Pulmonary artery endothelial cell (primary cell): ENCODE measurements around the gene GABRA6. TPM values are rescaled to one million over a fixed set of nuclear protein-coding genes. Genes with fewer than 3 reads are reported as not detected.
"Not testable (repeated sequence)": the region's sequence is repeated elsewhere in the genome, so short reads cannot be mapped to it uniquely, and the experiment has no call there.

Experiments
- DNase-seq: peaks from one replicate; pipeline ENCODE4 v3.0.0-alpha.2; 2011; ENCODE audit warnings: low read depth, low spot score
- total RNA-seq: library from RNA; depleted of rRNA; stranded (reverse); fragments of >200 nt; gene quantifications from 2 replicates; pipeline ENCODE4 v1.2.3, GENCODE V29; 2014

The GABRA6 gene
- not detected in 2 replicates for total RNA-seq

DNA sequence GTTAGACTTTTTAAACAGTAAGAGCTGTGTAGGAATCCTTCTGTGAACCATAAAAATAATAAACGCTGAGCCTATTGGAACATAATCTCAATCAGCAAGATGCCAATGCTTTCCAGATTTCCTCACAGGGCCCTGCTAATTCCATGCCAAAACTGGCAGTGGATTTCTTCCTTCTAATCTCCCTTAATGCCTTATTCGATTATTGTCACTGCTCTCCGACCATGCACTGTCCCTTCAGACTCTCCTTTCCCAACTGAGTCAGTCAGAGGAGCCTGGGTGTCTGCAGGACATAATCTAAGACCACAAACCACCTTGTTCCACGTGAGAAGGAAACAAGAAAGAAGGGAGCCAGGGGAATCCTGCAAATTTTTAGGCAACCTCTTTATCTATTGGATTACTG is at the start of gene GABRA6:
Gene GABRA6 (plus strand): TSS at position 261 of the 400 bp plus-strand sequence. CDS start 269 bp downstream, outside the sequence.
- DNase-seq = no peak

DNA sequence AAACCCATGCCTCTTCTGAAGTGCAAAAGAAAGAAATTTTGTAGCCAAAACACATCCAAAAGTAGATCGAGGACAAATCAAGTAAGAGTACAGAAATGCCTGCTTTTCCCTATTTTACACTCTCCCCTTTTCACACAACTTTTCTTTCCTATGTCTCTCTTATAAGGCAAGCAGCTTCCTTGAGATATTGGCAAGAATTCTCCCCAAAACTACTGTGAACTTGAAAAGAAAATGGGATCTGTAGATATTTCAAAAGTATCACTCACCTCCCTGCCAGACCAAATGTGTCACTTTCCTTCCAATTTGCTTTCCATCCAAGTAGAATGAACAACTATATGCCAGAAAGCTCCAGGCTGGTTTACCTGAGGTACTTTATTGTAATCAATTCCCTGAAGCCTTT is 47.9 kb upstream of the GABRA6 start:
- DNase-seq = no peak

DNA sequence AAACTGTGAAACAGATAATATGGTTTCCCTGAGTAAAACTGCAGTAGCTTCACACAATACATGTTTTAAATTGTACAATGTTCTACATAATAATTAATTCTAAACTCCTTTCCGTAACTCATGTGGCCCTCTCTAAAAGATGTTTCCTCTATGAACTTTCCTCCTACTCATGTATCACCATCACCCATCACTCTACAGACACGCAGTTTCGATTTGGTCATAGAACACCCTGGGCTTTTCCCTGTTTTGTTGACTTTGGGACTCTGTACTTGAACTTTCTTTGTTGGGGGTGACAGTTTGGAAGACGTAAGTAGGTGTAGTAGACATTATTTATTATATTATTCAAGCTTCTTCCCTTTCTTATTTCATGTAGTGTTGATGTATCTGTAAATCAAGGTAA is 44.1 kb upstream of the GABRA6 start:
- no peak for DNase-seq

DNA sequence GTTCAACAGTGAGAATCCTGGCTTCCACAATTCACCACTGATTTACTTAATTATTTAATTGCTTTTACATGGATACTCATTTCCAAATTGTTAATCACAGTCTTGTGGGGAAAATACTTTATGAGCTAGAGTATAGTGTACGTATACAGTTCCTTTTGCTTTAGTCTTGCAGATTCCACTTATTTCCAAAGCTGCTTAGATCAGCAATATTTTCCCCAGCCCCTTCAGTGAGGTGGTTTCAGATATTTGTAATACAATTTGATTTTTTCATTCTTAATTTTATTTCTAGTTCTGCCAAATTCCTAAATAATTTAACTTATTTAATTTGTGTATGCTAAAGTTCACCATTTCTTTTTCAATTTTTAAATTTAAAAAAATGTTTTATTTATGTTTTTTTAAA is 40.3 kb upstream of the GABRA6 start:
- no peak for DNase-seq

DNA sequence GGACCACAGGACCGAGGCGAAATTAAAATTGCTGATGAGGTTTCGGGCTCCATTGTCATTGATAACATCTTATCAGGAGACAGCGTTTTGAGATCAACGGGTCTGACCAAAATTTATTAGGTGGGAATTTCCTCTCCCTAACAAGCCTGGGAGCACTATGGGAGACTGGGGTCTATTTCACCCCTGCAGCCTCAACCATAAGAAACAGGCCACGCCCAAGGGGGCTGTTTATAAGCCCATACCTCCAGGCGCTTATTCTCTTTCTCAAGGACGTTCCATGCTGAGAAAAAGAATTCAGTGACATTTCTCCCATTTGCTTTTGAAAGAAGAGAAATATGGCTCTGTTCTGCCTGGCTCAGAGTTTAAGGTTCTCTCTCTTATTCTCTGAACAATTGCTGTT is 33.6 kb upstream of the GABRA6 start:
- DNase-seq = not testable (repeated sequence)

DNA sequence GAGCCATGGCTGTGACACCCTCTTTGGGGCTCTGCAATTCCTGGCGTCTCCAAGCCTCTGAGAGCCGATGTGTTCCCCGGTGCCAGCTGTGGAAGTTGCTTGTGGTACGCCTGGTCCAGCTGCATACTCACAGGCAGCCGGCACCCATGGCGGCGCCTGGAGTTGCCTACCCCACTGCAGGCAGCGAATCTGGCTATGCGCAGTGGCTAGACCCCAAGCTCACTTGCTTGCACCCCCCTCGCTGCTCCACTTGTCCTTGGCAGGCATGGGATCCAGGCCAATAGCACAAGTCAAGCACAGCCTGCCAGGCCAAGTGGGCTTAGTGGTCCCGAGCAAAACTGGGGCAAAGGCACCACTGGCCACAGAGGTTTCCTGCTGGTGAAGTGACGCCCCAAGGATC is 24.7 kb upstream of the GABRA6 start:
- DNase-seq = no peak

DNA sequence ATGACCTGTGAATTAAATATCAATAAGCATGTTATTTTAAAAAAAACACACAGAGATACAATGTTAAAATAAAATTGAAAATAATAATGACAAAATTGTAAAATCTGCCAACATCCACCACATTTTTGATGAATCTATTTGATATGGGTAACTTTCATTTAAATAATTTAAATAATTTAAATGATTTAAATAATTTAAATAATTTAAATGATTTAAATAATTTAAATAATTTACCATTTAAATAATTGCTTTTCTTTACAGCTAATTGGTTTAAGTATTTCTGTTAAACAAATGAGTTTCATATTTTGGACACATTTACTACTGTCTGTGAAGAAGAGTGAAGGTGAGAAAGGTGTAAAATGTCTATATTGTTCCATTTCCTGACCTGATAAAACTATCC is 22.1 kb upstream of the GABRA6 start:
- no peak for DNase-seq

DNA sequence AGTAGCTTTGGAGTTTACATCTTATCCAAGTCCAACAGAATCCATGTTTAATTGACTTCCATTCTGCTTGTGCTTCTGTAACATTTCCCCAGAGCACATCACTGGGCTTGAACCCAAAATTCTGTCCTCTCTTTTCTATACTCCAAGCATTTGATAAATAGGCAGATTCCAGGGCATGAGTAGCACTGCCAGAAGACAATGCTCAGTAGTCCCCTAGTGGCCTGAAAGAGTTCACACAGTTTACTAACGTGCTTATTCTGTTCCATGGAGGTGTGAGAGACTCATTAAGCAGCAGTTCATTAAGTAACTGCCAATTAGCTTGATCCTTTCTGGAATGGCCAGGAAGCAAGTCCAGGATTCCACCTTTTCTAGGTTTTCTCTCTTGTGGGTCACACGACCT is 9.4 kb upstream of the GABRA6 start:
- no peak for DNase-seq

DNA sequence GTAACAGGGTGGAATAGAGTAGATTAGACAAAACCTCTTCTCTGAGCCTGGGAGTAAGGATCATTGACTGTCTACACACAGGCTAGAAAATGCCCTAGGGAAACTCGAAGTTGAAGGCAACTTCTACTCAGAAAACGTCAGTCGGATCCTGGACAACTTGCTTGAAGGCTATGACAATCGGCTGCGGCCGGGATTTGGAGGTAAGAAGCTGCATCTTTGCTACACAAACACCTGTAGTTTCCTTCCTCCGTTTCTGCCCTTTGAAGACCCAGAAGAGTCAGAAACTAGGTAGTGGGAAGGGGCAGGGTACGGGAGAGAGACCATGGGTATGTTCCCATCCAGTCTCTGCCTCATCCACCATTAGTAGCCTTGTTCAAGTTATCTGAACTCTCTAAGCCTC is 628 bp downstream of the GABRA6 start:
- no peak for DNase-seq

DNA sequence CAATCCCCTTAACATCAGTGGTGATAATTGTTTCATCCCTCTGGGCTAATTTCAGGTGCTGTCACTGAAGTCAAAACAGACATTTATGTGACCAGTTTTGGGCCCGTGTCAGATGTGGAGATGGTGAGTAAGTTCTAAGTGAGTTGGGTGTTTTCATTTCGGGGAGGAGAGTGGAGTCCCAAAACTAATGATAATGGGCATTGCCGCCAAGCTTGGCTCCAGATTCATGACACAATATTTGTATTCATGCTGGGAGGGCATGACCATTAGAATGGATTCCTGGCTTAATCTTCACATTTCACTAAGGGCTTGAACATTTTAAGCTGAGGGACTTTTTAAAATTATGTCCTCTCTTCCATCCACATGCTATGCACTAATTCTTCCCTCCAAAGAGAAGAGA is 1.4 kb downstream of the GABRA6 start:
- no peak for DNase-seq

DNA sequence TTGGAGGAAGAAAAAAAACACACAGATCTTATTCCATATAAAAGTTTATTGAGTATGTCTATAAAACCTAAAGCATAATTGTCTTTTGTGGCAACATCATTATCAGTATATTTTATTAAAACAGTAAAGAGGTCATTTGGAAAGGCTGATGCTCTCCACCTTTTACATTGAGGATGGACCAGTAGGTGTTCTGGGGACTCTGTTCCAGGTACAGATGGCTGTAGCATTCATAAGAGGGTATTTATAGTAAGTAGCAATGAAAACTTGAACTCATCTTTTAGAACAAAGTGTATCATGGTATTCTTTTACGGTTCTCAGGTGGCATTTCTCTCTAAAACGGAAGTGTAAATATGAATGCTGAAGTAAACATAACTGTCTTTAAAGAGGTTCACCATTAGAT is 1.8 kb downstream of the GABRA6 start:
- DNase-seq = no peak

DNA sequence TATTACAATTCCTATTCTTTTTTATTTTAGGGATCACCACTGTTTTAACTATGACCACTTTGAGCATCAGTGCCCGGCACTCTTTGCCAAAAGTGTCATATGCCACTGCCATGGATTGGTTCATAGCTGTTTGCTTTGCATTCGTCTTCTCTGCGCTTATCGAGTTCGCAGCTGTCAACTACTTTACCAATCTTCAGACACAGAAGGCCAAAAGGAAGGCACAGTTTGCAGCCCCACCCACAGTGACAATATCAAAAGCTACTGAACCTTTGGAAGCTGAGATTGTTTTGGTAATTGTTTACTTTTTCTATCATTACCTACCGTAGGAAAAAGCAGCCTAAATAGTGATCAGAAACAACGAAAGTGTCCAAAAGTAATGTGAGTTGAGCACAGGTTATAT is 6.4 kb downstream of the GABRA6 start:
- no peak for DNase-seq

DNA sequence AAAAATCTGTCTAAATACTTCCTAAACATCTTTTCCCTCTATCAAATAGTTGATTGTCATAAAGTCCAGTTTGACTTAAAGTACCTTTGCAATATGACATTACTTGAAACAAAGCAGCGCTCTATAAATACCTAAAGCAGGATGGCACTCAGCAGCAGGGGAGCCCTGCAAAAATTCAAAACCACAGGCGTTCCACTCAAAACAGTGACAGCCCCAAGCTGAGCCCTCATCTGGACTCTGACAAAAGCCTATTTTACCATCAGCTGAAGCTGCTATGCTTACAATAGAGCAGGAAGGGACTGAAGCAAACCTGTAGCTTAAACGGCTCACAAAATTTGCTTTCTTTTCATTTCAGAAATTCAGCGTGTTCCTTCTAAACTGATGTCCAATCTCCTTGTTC is 11.5 kb downstream of the GABRA6 start:
- no peak for DNase-seq

DNA sequence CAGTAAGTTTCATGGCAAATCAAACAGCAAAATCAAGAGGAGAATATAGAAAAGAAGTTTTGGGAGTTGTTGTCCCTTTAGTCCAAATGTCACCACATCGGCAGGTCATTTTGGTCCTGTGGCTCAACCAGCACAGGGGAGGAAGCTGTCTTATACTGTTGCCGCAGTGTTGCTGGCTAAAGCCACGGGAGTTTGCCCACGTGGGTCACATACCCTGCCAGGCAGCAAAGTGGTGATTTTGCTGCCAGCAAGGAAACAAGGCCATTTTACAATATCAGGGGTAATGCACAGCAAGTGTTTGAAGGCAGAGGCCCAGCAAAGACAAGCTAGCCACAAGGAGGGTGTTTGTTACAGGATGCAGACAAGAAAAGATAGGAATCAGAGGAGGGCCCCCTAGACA is 14.5 kb downstream of the GABRA6 start:
- DNase-seq = no peak

DNA sequence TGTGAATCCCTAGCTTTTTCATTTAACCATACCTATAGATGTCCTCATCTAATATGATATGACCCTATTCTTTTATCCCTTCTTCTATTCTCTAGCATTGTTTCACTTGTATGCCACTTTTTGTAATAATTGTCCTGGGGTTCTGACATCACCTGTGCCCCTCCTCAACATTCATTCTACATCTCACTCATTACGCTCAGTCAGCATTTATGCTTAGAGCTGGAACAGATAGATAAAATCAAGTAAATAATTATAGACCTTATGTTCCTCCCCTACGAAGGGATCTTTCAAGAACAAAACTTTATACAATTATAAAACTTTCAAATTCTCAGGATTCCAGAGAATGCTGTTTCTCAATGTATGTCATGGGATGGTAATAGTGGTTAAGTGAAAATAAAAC is 18.0 kb downstream of the GABRA6 start:
- no peak for DNase-seq

DNA sequence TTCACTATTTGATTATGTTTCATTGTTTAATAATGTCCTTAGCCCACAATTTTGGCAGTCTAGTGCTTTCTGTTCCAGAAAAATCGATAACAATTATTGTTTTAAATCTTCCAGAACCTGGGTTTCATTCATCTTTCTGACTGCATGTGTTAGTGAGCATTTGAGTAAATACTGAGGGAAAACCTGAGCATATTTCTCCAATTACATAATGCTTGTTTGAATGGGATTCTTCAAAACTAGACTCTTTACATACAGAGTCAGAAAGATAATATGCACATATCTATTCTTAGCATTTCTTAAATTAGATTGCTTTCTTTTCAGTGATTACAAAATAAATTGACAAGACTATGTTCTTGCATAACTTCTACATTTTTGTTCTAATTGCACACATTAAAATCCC is 21.9 kb downstream of the GABRA6 start:
- no peak for DNase-seq

DNA sequence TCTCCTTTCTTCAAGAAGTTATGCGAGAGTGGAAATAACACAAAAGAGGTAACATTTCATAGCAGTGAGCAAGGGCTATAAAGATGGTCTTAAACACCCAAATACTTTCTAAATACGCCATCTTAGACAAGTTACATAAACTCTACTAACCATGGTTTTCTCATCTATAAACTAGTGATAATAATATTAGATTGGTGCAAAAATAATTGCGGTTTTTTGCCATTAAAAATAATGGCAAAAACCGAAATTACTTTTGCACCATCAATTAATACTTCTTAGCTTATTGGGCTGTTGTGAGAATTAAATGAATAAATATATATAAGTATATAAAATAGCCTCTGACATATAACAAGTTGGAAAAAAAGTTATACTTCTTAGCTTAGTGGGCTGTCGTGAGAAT is 23.7 kb downstream of the GABRA6 start:
- DNase-seq = no peak

DNA sequence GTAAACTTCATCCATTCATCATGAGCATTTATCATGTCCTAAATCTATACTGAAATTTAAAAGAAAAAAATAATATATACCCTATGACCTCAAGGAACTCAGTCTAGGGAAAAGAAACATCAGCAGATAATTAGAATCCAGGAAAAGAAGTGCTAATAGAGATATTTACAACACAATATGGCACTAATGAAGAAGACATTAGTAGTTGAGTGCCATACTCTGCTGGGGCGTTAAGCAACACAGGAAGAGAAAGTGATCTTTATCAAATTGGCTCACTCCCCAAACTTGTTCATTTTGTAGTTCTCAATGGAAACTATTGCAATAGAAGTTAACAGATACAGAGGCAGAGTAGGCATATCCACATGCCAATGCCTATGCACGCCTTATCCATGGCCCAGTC is 27.5 kb downstream of the GABRA6 start:
- no peak for DNase-seq

DNA sequence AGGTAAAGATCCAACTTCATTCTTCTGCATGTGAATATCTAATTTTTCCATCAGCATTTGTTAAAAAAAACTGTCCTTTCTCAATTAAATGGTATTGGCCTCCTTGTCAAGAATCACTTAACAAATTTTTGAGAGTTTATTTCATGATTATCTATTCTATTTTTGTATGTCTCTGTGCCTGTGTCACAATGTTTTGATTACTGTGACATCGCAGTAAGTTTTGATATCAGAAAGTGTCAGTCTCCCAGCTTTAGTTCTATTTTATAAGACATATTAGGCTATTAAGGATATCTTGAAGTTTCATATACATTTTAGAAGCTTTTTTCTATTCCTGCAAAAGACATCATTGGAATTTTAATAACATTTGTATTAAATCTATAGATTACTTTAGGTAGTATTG is 33.6 kb downstream of the GABRA6 start:
- no peak for DNase-seq

DNA sequence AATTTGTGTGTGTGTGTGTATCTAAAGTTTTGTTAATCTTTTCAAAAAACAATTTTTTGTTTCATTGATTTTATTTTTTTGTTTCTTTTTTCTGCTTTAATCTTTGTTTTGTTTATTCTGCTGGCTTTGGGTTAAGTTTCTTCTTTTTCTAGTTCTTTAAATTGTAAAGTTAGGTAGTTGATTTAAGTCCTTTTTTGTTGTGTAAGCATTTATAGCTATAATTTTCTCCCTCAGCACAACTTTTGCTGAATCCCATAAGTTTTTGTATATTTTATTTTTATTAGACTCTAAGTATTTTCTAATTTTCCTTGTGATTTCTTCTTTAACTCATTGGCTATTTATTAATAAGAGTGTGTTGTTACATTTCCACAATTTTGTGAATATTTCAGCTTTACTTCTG is 34.9 kb downstream of the GABRA6 start:
- DNase-seq = no peak

DNA sequence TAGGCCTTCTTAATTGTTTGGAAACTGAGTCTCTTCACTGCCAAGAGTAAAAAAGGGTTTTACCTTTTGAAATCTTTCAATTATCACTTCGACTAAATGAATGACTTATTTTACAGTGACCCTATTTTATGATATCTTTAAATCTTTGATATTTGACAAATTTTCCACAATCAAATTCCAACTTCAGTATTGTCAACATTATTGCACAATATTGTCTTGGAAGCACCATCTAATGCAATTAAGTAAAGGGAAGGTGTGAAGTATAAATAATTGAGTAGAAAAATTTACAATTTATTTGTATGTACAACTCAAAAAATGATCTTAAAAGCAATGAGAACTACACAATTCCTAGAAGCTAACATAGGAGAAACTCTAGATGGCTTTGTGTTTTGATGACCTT is 49.2 kb downstream of the GABRA6 start:
- DNase-seq = no peak

DNA sequence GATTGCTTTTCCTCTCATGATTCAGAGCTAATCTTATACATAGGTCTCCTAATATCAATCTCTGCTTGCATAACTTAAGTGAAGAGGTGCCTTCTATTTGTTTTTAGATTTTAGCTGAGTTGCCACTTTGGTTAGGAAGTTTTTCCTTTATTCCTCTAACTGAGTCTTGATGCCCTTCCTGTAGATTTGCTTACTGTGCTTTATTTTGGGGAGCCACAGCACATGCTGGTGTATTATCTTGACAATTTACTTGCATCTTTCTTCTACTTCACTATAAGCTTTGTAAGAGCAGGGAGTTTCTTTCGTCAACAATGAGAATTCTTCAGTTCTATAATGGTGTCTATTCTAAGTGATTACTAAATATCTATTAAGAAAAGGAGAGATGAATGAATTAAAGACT is 54.9 kb downstream of the GABRA6 start:
- no peak for DNase-seq

DNA sequence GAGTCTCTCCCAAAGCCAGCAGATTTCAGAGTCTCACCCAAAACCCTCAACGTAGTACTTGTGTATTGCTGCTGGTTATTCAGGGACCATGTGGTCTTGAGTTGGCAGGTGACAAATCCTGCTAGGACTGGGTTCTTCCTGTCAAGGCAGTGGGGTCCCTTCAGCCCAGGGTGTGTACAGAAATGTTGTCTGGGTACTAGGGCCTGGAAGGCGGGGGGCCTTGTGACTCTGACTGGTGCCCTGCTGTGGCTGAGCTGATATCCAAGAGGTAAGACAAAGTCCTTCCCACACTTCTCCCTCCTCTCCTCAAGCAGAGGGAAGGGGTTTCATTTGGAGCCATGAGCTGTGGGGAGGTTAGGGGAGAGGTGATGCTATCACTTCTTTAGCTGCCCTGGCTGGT is 58.8 kb downstream of the GABRA6 start:
- no peak for DNase-seq

DNA sequence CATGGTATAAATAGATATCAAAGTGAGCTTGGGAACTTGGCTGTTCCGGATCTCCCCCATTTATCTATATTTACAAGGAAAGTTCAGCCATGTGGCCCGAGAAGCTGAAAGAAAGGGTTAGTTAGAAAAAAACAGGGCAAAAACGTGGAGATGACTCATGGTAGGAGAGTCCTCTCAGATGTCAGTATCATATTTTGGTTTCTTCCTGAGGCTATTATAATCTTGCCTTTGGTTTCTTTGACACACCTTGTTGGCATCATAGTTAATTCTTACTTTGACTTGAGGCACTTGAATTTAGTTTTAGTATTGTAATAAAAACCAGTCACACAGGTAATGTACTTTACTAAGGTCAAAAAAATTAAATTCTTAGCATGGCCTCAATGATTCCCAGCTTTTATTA is 59.9 kb downstream of the GABRA6 start:
- no peak for DNase-seq

DNA sequence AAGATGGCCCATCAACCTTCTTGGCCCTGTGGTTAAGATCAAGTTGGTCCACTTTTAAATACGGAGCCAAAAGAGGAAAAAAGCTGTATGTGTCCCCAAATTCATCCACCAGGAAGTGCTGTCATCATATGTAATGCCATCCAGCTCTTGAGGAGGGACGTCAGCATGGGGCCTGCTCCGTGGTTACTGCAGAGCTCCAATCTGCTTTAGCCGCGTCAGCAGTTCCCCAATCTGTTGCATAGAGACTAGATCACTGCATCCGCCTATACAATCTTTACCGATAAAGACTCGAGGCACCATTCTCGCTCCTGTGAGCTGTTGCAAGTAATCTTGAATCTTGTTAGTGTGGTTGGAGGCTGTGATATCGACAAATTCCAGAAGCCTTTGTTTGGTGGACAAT is 65.7 kb downstream of the GABRA6 start:
- no peak for DNase-seq
